T1000 (cell line): Measurements from ENCODE around the gene FHOD3.
"Not testable (repeated sequence)": the region's sequence is repeated elsewhere in the genome, so short reads cannot be mapped to it uniquely, and the experiment has no call there.

Experiments
- DNase-seq: peaks from one replicate; lab custom pipeline; 2025; ENCODE audit warnings: mixed read lengths; lab: John Stamatoyannopoulos, UW

FHOD3 gene

GRCh38 chr18:36709315-36709714 lies 411.8 kb downstream of the FHOD3 start:
- no peak for DNase-seq

- DNase-seq = no peak
Observed at GRCh38 chr18:36711014-36711725, 413.7 kb downstream of the FHOD3 start.

GRCh38 chr18:36711813-36712444 lies 414.4 kb downstream of the FHOD3 start:
- peak; percentile 58 for DNase-seq

- DNase-seq = no peak
Observed at GRCh38 chr18:36714476-36714875, 417.0 kb downstream of the FHOD3 start.

- no peak for DNase-seq
Observed at GRCh38 chr18:36717422-36718110, 420.1 kb downstream of the FHOD3 start.

GRCh38 chr18:36718705-36719328 lies 421.3 kb downstream of the FHOD3 start:
- DNase-seq = no peak

- no peak for DNase-seq
Observed at GRCh38 chr18:36719630-36720029, 422.1 kb downstream of the FHOD3 start.

- not testable (repeated sequence) for DNase-seq
Observed at GRCh38 chr18:36721351-36721750, 423.8 kb downstream of the FHOD3 start.

GRCh38 chr18:36724169-36724568 lies 426.7 kb downstream of the FHOD3 start:
- no peak for DNase-seq

GRCh38 chr18:36724591-36725001 lies 427.1 kb downstream of the FHOD3 start:
- DNase-seq = no peak

- DNase-seq = no peak
Observed at GRCh38 chr18:36728345-36728744, 430.8 kb downstream of the FHOD3 start.

- DNase-seq = no peak
Observed at GRCh38 chr18:36729197-36729596, 431.7 kb downstream of the FHOD3 start.

GRCh38 chr18:36732264-36732663 lies 434.8 kb downstream of the FHOD3 start:
- DNase-seq = no peak

GRCh38 chr18:36733150-36733549 lies 435.6 kb downstream of the FHOD3 start:
- no peak for DNase-seq

- no peak for DNase-seq
Observed at GRCh38 chr18:36734596-36734995, 437.1 kb downstream of the FHOD3 start.

- DNase-seq = no peak
Observed at GRCh38 chr18:36735130-36735529, 437.6 kb downstream of the FHOD3 start.

GRCh38 chr18:36736094-36736493 lies 438.6 kb downstream of the FHOD3 start:
- DNase-seq = no peak

- no peak for DNase-seq
Observed at GRCh38 chr18:36737316-36737715, 439.8 kb downstream of the FHOD3 start.

- DNase-seq = no peak
Observed at GRCh38 chr18:36744261-36744876, 446.9 kb downstream of the FHOD3 start.

- no peak for DNase-seq
Observed at GRCh38 chr18:36745219-36745975, 447.9 kb downstream of the FHOD3 start.
